Ecto neural progenitor cell (in vitro differentiated cells): Measurements from ENCODE around the gene SNX17.
A peak's percentile ranks its signal among the peaks of the same experiment; 100 is the strongest.
"Not testable (repeated sequence)": the region's sequence is repeated elsewhere in the genome, so short reads cannot be mapped to it uniquely, and the experiment has no call there.

Experiments used
- DNase-seq: peaks from one replicate; pipeline ENCODE4 v3.0.0-alpha.2; 2018; ENCODE audit warnings: low spot score

Gene SNX17

DNA sequence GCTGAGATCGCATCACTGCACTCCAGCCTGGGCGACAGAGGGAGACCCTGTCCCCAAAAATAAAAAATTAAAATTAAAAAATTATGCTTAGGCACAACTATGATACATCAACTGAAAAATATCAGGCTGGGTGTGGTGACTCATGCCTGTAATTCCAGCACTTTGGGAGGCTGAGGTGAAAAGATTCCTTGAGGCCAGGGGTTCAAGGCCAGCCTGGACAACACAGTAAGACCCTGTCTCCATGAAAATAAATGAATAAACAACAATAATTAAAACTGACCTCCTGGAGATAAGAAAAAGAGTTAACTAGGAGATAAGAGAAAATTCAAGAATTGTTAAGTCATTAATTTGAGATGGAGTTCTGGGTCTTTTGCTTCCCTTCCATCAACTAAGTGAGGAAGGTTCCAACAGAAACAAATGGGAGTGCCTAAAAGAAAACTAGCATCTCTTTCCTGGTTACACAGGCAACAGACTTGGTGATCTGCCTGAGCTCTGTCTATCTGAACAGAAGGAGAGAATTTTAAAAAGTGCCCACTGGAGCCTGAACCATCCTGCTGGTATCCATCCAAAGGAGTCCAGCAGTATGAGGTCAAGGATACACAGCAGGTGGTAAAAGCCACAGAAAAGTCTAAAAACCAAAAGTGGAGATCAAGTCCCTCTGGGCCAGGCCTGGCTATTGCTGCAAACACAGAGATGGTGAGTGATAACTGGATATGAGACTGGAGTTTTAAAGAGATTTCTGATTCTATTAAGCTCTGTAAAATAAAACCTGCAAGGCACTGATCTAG, 30.1 kb downstream of the SNX17 start:
- no peak for DNase-seq

DNA sequence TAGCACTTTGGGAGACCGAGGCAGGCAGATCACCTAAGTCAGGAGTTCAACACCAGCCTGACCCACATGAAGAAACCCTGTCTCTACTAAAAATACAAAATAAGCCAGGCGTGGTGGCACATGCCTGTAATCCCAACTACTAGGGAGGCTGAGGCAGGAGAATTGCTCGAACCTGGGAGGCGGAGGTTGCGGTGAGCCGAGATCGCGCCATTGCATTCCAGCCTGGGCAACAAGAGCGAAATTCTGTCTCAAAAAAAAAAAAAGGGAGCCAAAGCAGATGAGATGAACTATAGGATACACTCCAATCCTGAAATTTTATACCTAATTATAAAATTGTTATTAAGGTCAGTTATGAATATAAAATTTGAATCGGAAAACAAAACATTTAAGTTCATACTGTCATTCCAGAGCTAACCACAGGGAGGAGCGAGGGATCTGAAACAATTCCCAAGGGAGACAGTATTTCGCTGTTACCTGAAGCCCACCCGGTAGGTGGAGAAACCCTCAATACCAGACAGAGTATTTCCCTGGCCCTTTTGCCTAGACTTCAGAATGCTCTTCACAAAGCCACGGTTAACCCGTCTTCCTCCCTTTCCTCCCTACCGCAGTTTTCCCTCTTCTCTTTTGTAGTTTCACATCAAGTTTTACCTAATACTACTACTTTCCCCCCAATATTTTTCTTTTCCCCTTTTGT, 37.5 kb downstream of the SNX17 start:
- peak; percentile 53 for DNase-seq

DNA sequence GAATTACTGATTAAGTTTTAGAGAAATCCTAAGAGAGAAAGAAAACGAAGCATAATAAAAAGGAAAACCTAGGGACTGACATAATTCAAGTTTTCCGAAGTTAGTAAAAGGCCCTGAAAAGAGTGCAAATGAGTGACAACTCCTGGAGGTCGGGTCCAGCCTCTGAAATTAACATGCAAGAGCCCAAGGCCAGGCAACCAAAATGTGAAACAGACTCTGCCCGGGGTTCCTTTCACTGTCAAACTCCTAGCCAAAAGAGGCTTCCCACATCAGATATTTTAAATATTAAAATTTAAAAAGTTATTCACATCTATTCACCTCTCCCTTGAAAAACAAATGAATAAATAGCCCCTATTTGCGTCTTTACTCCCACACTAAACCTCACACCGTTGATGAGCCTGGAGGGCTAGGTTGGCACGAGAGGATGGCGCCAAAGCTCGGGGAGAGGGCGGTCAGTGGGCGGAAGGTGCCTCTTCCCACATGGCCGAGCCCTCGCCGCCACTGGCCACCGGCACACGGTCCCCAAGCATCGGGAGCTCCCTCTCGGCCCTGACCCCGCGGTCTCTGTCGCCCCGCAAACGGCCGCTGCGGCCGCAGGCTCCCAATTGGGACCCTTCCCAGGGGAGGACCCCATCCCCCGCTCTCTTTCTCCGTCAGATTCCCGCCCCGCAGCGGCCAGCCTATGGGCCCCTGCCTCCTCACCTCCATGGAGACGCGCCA, 38.3 kb downstream of the SNX17 start:
- no peak for DNase-seq

DNA sequence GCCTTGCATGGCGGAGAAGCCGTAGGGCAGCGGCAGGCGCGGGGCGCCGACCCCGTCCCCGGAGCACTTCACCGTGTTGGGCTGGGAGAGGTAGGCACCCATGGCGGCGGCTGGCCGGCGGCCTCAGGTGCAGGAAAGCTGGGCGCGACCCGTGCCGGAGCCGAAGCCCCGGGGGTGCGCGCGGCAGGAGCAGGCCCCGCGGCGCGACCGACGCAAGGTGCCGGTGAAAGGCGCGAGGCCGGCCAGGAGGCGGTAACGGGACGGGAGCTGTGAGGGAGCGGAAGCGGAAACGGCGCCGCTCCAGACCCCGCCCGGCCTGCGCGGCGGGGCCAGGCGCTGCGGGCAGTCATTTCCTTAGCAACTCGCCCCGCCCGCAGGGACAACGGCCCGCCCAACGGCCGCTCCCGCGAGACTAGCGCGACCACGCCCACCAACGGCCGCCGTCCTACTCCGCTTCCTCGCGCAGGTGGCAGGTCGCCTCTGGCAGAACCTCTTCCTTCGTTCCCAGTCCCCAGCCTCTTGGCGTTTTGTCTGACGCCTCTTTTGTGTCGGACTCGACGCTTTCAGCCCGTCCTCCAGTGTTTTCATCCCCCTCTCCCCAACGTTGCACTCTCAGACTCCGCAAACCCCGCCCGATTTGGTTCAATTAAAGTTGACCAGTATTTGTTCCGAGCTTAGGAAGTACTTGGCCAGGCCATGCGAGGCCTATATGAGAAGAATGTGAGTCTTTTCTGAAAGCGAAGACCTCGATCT, 39.1 kb downstream of the SNX17 start, which contains the start of gene PPM1G:
Gene PPM1G, minus strand, starts transcription at position 271 of the 753 bp plus-strand sequence. Its CDS starts 169 bp downstream, at position 102.
- DNase-seq = peak; percentile 97

DNA sequence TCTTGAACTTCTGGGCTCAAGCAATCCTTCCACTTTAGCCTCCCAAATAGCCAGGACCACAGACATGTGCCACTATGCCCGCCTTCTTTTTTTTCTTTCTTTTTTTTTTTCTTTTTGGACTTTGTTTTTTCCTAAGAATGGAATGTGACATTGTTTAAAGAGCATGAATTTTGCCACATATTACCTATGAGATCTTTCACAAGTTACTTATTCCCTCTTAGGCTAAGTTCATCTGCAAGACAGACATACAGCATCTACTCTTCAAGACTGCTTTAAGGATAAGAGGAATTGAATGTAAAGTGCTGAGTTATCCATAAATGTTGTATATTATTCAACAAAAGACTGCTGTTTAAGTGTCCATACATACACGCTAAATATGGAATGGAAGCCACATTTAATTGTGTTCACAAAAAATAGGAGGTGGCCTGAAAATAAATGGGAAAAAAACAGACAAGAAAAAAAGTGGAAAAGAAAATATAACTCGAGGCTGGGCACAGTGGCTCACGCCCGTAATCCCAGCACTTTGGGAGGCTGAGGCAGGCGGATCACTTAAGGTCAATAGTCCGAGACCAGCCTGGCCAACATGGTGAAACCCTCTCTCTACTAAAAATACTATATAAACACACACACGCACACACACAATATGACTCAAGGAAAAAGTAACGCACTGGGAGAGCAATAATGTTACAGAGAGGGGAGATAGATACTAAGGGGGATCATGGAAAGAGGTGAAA, 42.2 kb downstream of the SNX17 start:
- no peak for DNase-seq

DNA sequence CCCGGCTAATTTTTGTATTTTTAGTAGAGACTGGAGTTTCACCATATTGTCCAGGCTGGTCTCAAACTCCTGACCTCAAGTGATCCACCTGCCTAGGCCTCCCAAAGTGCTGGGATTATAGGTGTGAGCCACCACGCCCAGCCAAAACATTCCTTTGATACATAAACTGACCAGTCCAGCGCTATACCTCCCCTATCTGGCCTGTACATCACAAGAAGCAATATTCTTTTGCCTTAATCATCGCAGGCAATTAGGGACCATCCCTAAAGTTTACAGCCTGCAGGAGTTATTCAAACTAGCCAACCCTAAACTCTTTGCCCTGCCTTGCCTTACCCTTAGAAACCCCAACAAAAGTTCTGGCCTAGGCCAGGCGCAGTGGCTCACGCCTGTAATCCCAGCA, 45.7 kb downstream of the SNX17 start:
- no peak for DNase-seq

DNA sequence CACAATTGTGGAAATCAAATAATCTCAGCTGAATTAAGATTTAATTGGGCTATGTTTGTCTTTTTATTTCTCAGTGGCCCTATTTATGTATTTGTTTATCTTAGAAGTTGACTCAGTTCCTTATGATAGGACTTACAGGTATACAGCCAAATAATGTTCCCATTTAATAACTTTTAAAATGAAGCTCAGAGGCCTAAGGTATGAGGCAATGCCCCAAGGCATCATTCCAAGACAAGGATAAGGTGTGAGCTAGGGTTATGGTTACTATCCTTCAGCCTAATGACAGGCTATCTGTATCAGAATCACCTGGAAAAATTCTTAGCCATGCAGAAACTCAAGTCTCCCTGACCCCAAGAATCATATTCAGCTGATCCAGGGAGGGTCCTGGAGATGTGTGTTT, 50.6 kb downstream of the SNX17 start:
- DNase-seq = no peak

DNA sequence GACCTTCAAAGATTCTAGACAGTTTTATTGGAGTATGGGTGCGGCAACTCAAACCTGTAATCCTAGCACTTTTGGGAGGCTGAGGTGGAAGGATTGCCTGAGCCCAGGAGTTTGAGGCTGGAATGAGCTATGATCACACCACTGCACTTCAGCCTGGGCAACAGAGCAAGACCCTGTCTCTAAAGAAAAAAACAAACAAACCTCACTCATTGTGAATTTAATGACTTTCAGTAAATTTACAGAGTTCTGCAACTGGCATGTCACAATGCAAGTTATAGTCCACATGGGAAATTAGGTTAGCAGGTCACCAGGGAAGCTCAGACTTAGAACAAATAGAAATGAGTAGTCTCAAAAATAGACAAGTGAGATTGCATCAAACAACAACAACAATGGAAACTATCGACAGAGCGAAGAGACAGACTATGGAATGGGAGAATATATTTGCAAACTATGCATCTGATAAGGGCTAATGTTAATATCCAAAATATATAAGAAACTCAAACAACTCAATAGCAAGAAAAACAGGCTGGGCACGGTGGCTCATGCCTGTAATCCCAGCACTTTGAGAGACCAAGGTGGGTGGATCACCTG, 51.3 kb downstream of the SNX17 start:
- DNase-seq = no peak

DNA sequence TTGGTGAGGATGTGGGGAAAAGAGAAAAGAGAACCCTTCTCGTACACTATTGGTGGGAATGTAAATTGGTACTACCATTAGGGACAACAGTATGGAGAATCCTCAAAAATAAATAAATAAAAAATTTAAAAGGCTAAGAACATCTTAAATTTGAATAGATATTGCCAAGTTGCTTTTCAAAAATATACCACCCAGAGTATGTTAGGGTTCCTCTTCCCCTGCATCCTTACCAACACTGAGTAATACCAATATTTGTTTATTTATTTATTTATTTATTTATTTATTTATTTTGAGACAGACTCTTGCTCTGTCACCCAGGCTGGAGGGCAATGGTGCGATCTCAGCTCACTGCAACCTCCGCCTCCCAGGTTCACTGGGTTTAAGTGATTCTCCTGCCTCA, 52.5 kb downstream of the SNX17 start:
- DNase-seq = no peak

DNA sequence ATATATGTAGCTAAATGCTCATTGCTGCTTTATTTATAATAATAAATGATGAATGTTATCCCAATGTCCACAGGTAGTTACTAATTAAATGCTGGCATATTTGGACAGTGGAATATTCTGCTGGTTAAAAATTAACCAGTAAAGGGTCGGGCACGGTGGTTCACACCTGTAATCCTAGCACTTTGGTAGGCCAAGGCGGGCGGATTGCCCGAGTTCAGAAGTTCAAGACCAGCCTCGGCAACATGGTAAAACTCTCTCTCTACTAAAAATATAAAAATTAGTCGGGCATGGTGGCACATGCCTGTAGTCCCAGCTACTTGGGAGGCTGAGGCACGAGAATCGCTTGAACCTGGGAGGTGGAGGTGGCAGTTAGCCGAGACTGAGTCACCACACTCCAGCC, 54.6 kb downstream of the SNX17 start:
- not testable (repeated sequence) for DNase-seq
